OCI-LY1 (cell line): ENCODE measurements around the gene RTP5.
"Not testable (repeated sequence)": the region's sequence is repeated elsewhere in the genome, so short reads cannot be mapped to it uniquely, and the experiment has no call there.

ENCODE experiments used
- H2AFZ ChIP-seq: fragments of 200-600 bp; sonication (generic), shearing (Covaris generic); 2 replicates; pipeline ENCODE4 v1.6.0; 2014; ENCODE audit warnings: antibody characterized with exemption, mild to moderate bottlenecking, low read length
- H3F3A ChIP-seq: fragments of 200-600 bp; sonication (generic), shearing (Covaris generic); 2 replicates; pipeline ENCODE4 v1.6.0; 2014; ENCODE audit warnings: mild to moderate bottlenecking, antibody characterized with exemption, low read length, moderate library complexity; ENCODE audit not compliant: insufficient read depth
- H3K27ac ChIP-seq: fragments of 200-600 bp; sonication (generic); 2 replicates; pipeline ENCODE4 v1.5.1; 2014; ENCODE audit warnings: low read length, mixed run types, mild to moderate bottlenecking, low read depth; ENCODE audit not compliant: poor library complexity, severe bottlenecking
- H3K27me3 ChIP-seq: fragments of 200-600 bp; sonication (generic); 2 replicates; pipeline ENCODE4 v1.6.0; 2014; ENCODE audit warnings: antibody characterized with exemption, mild to moderate bottlenecking, low read length, moderate library complexity; ENCODE audit not compliant: insufficient read depth
- H3K36me3 ChIP-seq: fragments of 200-600 bp; sonication (generic); 2 replicates; pipeline ENCODE4 v1.6.1; 2014; ENCODE audit warnings: mild to moderate bottlenecking, antibody characterized with exemption, low read length, moderate library complexity, mixed read lengths; ENCODE audit not compliant: insufficient read depth
- H3K4me1 ChIP-seq: fragments of 200-600 bp; sonication (generic); 2 replicates; pipeline ENCODE4 v1.5.1; 2014; ENCODE audit warnings: mild to moderate bottlenecking, low read length, moderate library complexity; ENCODE audit not compliant: insufficient read depth, severe bottlenecking
- H3K4me2 ChIP-seq: fragments of 200-600 bp; sonication (generic), shearing (Covaris generic); 2 replicates; pipeline ENCODE4 v1.6.1; 2014; ENCODE audit warnings: low read length
- H3K4me3 ChIP-seq: fragments of 200-600 bp; sonication (generic); 2 replicates; pipeline ENCODE4 v1.5.1; 2014; ENCODE audit warnings: low read length, low read depth, mild to moderate bottlenecking, mixed read lengths; ENCODE audit not compliant: poor library complexity, severe bottlenecking
- H3K79me2 ChIP-seq: fragments of 200-600 bp; shearing (Covaris generic); 2 replicates; pipeline ENCODE4 v1.6.1; 2016; ENCODE audit warnings: mixed run types, low read length, mixed read lengths; ENCODE audit not compliant: insufficient read depth
- H3K9ac ChIP-seq: fragments of 200-600 bp; sonication (generic), shearing (Covaris generic); 2 replicates; pipeline ENCODE4 v1.6.1; 2014; ENCODE audit warnings: mild to moderate bottlenecking, low read length, mixed read lengths
- H3K9me2 ChIP-seq: fragments of 200-600 bp; sonication (generic), shearing (Covaris generic); 2 replicates; pipeline ENCODE4 v1.6.1; 2014; ENCODE audit warnings: low read depth, mild to moderate bottlenecking, low read length, mixed read lengths
- H3K9me3 ChIP-seq: fragments of 200-600 bp; shearing (Covaris generic); 2 replicates; pipeline ENCODE4 v1.6.1; 2014; ENCODE audit warnings: low read length, mixed read lengths
- H4K20me1 ChIP-seq: fragments of 200-600 bp; sonication (generic), shearing (Covaris generic); 2 replicates; pipeline ENCODE4 v1.6.0; 2016; ENCODE audit warnings: mild to moderate bottlenecking, low read length; ENCODE audit not compliant: insufficient read depth
- CTCF ChIP-seq: fragments of 200-600 bp; sonication (generic), shearing (Covaris generic); IDR thresholded peaks from 2 replicates; pipeline ENCODE4 v1.5.1; 2017; ENCODE audit warnings: mild to moderate bottlenecking, antibody characterized with exemption, low read length, moderate library complexity, mixed read lengths
- EZH2 ChIP-seq: fragments of 200-600 bp; sonication (generic), shearing (Covaris generic); IDR thresholded peaks from 2 replicates; pipeline ENCODE4 v1.8.0; 2017; ENCODE audit warnings: borderline replicate concordance, mixed run types, mild to moderate bottlenecking, antibody characterized with exemption, low read length, moderate library complexity, mixed read lengths

The RTP5 gene

DNA sequence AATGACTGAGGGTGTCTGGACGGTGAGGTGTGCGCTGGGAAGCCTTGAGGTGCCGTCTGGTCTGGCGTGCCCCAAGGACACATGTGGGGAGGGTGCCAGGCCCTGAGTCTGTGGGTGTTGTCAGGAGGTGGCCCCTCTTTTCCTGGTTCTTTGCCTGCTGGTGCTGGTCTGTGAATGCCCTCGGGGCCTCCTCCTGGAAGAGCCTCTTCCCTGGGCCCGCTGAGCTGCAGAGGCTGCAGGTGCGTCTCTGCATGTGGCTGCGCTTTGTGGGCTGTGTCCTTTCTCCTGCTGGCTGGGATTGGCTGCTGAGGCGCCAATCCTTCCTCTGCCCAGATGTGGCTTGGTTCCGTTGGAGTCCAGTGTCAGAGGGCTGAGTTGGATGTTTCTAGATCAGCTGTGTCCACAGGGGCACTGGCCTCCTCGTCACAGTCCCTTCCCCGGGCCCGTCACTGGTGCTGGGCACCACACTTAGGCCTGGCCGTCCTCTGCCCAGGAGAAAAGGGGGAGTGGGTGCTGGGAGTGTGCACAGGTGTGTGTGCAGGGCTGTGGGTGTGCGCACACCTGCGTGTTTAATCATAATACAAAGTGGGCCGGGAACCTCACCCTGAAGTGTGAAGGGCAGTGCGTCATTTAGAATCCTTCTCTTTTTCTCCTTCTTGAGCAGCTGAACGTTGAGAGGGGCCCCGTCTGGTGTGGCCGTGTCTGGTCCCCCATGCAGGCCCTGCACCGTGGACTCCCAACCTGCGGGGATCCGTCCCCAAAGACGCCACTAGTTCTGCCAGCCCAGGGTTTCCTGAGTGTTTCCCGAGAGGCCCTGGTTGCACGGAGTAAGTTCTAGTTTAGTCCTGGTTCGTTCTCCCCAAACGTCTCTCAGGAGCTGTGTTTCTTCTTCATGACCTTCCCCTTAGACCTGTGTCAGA is 35.5 kb downstream of the RTP5 start:
- H3K27ac ChIP-seq: no peak overlapping the region
- H3K9ac ChIP-seq: no peak overlapping the region
- H3K79me2 ChIP-seq: no peaks in the 10 kb centered on the region
- no peaks in the 10 kb centered on the region for H3K36me3 ChIP-seq
- no peaks in the 10 kb centered on the region for H3K27me3 ChIP-seq
- H3K9me2 ChIP-seq: no peaks in the 10 kb centered on the region
- H2AFZ ChIP-seq: no peak overlapping the region
- TF ChIP-seq EZH2: no peak
- TF ChIP-seq CTCF: no peak
- no peak overlapping the region for H3K4me2 ChIP-seq
- H3K4me3 ChIP-seq: no peak overlapping the region
- no peaks in the 10 kb centered on the region for H3K4me1 ChIP-seq
- H4K20me1 ChIP-seq: no peaks in the 10 kb centered on the region
- no peaks in the 10 kb centered on the region for H3K9me3 ChIP-seq
- no peaks in the 10 kb centered on the region for H3F3A ChIP-seq

GRCh38 chr2:241905716-241906377 is 36.3 kb downstream of the RTP5 start:
- Histone ChIP-seq H3K9me3 (no peaks in the 10 kb centered on the region), H3K4me1 (no peaks in the 10 kb centered on the region), H3K4me2 (no peak overlapping the region), H3K4me3 (no peak overlapping the region), H2AFZ (no peak overlapping the region), H4K20me1 (no peaks in the 10 kb centered on the region), H3K27ac (no peak overlapping the region), H3K36me3 (no peaks in the 10 kb centered on the region), H3K27me3 (no peaks in the 10 kb centered on the region), H3K79me2 (no peaks in the 10 kb centered on the region), H3F3A (no peaks in the 10 kb centered on the region), H3K9ac (no peak overlapping the region), H3K9me2 (no peaks in the 10 kb centered on the region)
- TF ChIP-seq CTCF: no peak
- no peak for TF ChIP-seq EZH2

DNA sequence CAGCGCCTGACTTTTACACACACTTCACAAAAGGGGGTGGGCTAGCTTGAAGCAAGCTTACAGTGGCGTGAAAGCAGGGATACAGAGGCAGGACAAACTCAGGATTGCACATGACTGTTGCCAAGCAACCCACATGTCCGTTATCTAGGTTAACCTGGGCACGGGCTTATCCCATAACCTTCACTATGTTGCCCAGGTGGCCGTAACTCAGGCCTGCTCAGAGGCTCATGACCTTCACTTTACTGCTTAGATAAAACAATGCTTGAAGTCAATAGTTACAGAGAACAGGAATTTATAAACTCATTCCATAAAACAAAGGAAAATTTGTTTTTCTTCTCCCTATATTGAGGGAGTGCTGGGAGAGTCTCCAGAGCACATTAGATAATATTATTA is 36.8 kb downstream of the RTP5 start:
- not testable (repeated sequence) for H3K4me1 ChIP-seq, H3K9ac ChIP-seq, H3K79me2 ChIP-seq, H3K9me3 ChIP-seq, H3F3A ChIP-seq, H3K4me3 ChIP-seq, H4K20me1 ChIP-seq, H3K4me2 ChIP-seq, H3K9me2 ChIP-seq, H2AFZ ChIP-seq, H3K27ac ChIP-seq, H3K27me3 ChIP-seq, H3K36me3 ChIP-seq
